PFSK-1 (cell line): ENCODE data around the gene RAB23.

ENCODE experiments used
- FOXP2 ChIP-seq: optimal IDR thresholded peaks from 2 replicates; pipeline ENCODE3; 2011; ENCODE audit warnings: borderline replicate concordance, control low read depth, inconsistent platforms; ENCODE audit not compliant: insufficient read depth; ENCODE audit errors: extremely low read length, extremely low read depth
- POLR2AphosphoS5 ChIP-seq: IDR thresholded peaks from 2 replicates; pipeline ENCODE4 v1.6.1; 2012; ENCODE audit warnings: low read depth, mild to moderate bottlenecking, control low read depth, low read length, moderate library complexity
- SIN3A ChIP-seq: IDR thresholded peaks from 2 replicates; pipeline ENCODE4 v1.6.1; 2012; ENCODE audit warnings: mild to moderate bottlenecking, low read length, moderate library complexity, borderline replicate concordance; ENCODE audit not compliant: insufficient read depth
- TAF1 ChIP-seq: IDR thresholded peaks from 2 replicates; pipeline ENCODE4 v1.6.1; 2012; ENCODE audit warnings: low read length, control low read depth, borderline replicate concordance; ENCODE audit not compliant: insufficient read depth
- TF ChIP-seq, protein P1 (sequence below), 2 experiments: IDR thresholded peaks; 2 replicates each; pipeline versions ENCODE4 v1.6.1 to v1.8.0; 2011 to 2012; ENCODE audit warnings: low read depth in 2 of 2, low read length in 2 of 2, control low read depth in 1 of 2, inconsistent platforms in 1 of 2, mild to moderate bottlenecking in 1 of 2, moderate library complexity in 1 of 2; ENCODE audit not compliant: insufficient read depth in 1 of 2

Gene RAB23

GRCh38 chr6:57257911-57258541 lies 35.9 kb upstream of the RAB23 start:
- TF ChIP-seq POLR2AphosphoS5 (no peak), FOXP2 (no peak), SIN3A (no peak), TAF1 (no peak)
- TF ChIP-seq, protein P1, sequence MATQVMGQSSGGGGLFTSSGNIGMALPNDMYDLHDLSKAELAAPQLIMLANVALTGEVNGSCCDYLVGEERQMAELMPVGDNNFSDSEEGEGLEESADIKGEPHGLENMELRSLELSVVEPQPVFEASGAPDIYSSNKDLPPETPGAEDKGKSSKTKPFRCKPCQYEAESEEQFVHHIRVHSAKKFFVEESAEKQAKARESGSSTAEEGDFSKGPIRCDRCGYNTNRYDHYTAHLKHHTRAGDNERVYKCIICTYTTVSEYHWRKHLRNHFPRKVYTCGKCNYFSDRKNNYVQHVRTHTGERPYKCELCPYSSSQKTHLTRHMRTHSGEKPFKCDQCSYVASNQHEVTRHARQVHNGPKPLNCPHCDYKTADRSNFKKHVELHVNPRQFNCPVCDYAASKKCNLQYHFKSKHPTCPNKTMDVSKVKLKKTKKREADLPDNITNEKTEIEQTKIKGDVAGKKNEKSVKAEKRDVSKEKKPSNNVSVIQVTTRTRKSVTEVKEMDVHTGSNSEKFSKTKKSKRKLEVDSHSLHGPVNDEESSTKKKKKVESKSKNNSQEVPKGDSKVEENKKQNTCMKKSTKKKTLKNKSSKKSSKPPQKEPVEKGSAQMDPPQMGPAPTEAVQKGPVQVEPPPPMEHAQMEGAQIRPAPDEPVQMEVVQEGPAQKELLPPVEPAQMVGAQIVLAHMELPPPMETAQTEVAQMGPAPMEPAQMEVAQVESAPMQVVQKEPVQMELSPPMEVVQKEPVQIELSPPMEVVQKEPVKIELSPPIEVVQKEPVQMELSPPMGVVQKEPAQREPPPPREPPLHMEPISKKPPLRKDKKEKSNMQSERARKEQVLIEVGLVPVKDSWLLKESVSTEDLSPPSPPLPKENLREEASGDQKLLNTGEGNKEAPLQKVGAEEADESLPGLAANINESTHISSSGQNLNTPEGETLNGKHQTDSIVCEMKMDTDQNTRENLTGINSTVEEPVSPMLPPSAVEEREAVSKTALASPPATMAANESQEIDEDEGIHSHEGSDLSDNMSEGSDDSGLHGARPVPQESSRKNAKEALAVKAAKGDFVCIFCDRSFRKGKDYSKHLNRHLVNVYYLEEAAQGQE (IDR thresholded peaks at IDR 0.05; ENCODE audit: insufficient read depth in 1 of 2, low read depth in 2 of 2, low read length in 2 of 2): no peak

- TF ChIP-seq TAF1 (no peak), FOXP2 (no peak), POLR2AphosphoS5 (no peak), SIN3A (no peak)
- TF ChIP-seq, protein P1 (IDR thresholded peaks at IDR 0.05; ENCODE audit: insufficient read depth in 1 of 2, low read depth in 2 of 2, low read length in 2 of 2): no peak
These were observed 34.4 kb upstream of the RAB23 start for GRCh38 chr6:57256541-57256940.

GRCh38 chr6:57255451-57256169 lies 33.5 kb upstream of the RAB23 start:
- TF ChIP-seq SIN3A: no peak

DNA sequence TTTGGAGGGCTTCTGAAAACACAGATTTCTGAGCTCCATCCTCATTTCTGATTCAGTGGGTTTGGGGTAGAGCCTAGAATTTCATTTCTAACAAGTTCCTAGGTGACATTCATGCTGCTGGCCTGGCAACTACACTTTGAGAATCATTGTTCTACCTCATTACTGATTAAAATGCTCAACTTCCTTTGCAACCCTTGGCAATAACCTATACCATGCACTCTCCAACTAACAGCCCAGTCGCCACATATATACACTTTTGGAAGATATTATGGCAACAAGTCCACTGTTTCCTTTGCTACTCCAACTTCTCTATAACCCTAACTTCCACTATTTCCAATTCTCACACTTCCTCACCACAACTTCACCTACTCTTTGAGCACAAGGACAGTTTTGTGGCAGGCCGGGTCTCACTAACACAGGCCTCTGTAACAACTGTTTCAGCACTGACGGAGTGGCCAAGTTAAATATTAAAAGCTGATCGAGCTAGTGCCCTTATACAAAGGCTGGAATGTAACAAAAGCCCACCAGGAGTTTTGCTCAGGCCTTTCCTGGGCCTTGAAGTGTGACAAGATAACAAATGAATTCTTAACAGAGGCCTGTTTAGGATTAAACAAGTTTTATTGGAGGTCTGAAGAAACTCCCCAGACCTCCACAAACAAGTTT lies 32.1 kb upstream of the RAB23 start:
- TF ChIP-seq TAF1: no peak
- no peak for TF ChIP-seq SIN3A
- no peak for TF ChIP-seq POLR2AphosphoS5
- no peak for TF ChIP-seq FOXP2
- TF ChIP-seq, protein P1 (IDR thresholded peaks at IDR 0.05; ENCODE audit: insufficient read depth in 1 of 2, low read depth in 2 of 2, low read length in 2 of 2): no peak

GRCh38 chr6:57252975-57253374 lies 30.9 kb upstream of the RAB23 start:
- TF ChIP-seq SIN3A: no peak
- TF ChIP-seq, protein P1 (IDR thresholded peaks at IDR 0.05; ENCODE audit: insufficient read depth in 1 of 2, low read depth in 2 of 2, low read length in 2 of 2): no peak
